Measurements from ENCODE around the gene MAD1L1. TPM values are rescaled to one million over a fixed set of nuclear protein-coding genes. Genes with fewer than 3 reads are reported as not detected.

The MAD1L1 gene
- total RNA-seq, 4 donors from 2014 or later, result 60.3 to 149 (median 73.7) TPM

GRCh38 chr7:2203766-2204300 is 28.9 kb downstream of the MAD1L1 start:
- H3K4me1 ChIP-seq, result peaks cover 0 to 9% (median 0%) of the 10 kb centered on the region in 4 donors
- peaks cover 0 to 61% (median 0%) of the 10 kb centered on the region in 3 donors for H3K36me3 ChIP-seq
- 59 to 63% methylated on average over 13 of the region's 13 CpGs for WGBS, 2 donors
- H3K9me3 ChIP-seq, result no peaks in the 10 kb centered on the region
- no peak overlapping the region for H3K27ac ChIP-seq
- no peaks in the 10 kb centered on the region for H3K27me3 ChIP-seq
- H3K4me3 ChIP-seq, result no peak overlapping the region
- DNase-seq (ENCODE audit: low spot score in 2 of 2), result no peak
- TF ChIP-seq CTCF (IDR thresholded peaks at IDR 0.05) (no peak), EP300 (IDR thresholded peaks at IDR 0.05) (no peak), POLR2A (IDR thresholded peaks at IDR 0.05) (no peak)

- TF ChIP-seq POLR2A (IDR thresholded peaks at IDR 0.05) (no peak), CTCF (IDR thresholded peaks at IDR 0.05) (no peak), EP300 (IDR thresholded peaks at IDR 0.05) (no peak)
Observed at GRCh38 chr7:2202901-2203765, 29.6 kb downstream of the MAD1L1 start.

GRCh38 chr7:2202361-2202761 is 30.4 kb downstream of the MAD1L1 start:
- DNase-seq (ENCODE audit: low spot score in 2 of 2), result no peak
- TF ChIP-seq CTCF (IDR thresholded peaks at IDR 0.05) (no peak), EP300 (IDR thresholded peaks at IDR 0.05) (no peak), POLR2A (IDR thresholded peaks at IDR 0.05) (no peak)
- WGBS, 2 donors, result 83 to 89% methylated on average over 14 of the region's 14 CpGs
- Histone ChIP-seq H3K4me3 (no peak overlapping the region), H3K9me3 (no peaks in the 10 kb centered on the region), H3K36me3 (peaks cover 0 to 60% (median 0%) of the 10 kb centered on the region in 3 donors), H3K4me1 (peaks cover 0 to 9% (median 0%) of the 10 kb centered on the region in 4 donors), H3K27ac (no peak overlapping the region), H3K27me3 (no peaks in the 10 kb centered on the region)

More at GRCh38 chr7:2202901-2203765, 29.6 kb downstream of the MAD1L1 start:
- no peak overlapping the region for H3K27ac ChIP-seq
- DNase-seq (ENCODE audit: low spot score in 2 of 2), result no peak
- peaks cover 0 to 61% (median 0%) of the 10 kb centered on the region in 3 donors for H3K36me3 ChIP-seq
- H3K27me3 ChIP-seq, result no peaks in the 10 kb centered on the region
- no peak overlapping the region for H3K4me3 ChIP-seq
- 76 to 79% methylated on average over 19 to 20 of the region's 20 CpGs for WGBS, 2 donors
- H3K4me1 ChIP-seq, result peaks cover 0 to 9% (median 0%) of the 10 kb centered on the region in 4 donors
- H3K9me3 ChIP-seq, result no peaks in the 10 kb centered on the region

- Histone ChIP-seq H3K4me1 (peaks cover 0 to 9% (median 0%) of the 10 kb centered on the region in 4 donors), H3K36me3 (peaks cover 0 to 61% (median 0%) of the 10 kb centered on the region in 3 donors), H3K27me3 (no peaks in the 10 kb centered on the region), H3K4me3 (no peak overlapping the region), H3K27ac (no peak overlapping the region), H3K9me3 (no peaks in the 10 kb centered on the region)
- no peak for DNase-seq (ENCODE audit: low spot score in 2 of 2)
- TF ChIP-seq EP300 (IDR thresholded peaks at IDR 0.05), result no peak
- no peak for TF ChIP-seq POLR2A (IDR thresholded peaks at IDR 0.05)
- no peak for TF ChIP-seq CTCF (IDR thresholded peaks at IDR 0.05)
- WGBS, 2 donors, result 82 to 87% methylated on average over 31 of the region's 31 CpGs
Observed at GRCh38 chr7:2201686-2202360, 30.9 kb downstream of the MAD1L1 start.
